SKM-1 treated with dmso at 0.1 percent for 144 hours (cell line): ENCODE measurements around the gene RAF1.
"Not testable (repeated sequence)": the region's sequence is repeated elsewhere in the genome, so short reads cannot be mapped to it uniquely, and the experiment has no call there.

Experiments used
- DNase-seq: peaks from one replicate; lab custom pipeline; 2025; ENCODE audit not compliant: unreplicated experiment; lab: John Stamatoyannopoulos, UW

Gene RAF1

DNA sequence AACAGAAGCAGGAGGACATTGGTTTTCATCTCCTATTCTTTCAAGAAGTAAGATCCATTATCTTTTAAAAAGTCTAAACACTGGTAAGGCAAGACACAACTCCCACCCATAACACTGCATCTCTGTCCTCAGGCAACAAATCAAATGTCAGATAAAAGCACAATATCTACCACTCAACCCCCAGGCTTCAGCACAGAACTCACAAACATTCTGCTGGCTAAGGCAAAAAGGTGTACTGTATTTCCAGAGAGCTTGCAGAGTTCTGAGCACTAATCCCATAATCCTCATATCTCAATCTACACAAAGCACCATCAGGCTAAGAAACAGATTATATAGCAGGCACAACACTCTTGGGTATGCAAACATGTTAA is 20.9 kb downstream of the RAF1 start:
- no peak for DNase-seq

DNA sequence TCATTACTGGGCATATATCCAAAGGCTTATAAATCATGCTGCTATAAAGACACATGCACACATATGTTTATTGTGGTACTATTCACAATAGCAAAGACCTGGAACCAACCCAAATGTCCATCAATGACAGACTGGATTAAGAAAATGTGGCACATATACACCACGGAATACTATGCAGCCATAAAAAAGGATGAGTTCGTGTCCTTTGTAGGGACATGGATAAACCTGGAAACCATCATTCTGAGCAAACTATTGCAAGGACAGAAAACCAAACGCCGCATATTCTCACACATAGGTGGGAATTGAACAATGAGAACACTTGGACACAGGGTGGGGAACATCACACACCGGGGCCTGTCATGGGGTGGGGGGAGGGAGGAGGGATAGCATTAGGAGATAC is 23.1 kb downstream of the RAF1 start:
- not testable (repeated sequence) for DNase-seq

DNA sequence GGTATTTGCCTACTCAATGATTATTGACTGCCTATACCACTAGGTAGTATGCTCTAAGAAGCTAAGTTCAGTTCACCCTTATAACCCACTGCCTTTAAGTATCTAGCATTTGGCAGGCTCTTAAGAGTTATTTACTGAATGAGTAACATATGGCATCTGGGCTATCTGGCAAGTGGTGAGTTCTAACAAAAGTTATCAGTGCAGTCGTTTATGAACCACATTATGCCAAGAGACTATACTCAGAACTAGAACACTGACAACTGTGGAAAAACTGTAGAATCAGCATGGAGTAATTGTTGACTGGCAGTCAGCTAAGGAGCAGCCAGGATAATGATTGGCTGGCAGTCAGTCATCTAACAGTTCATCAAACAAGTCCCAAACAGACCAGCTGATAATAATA is 25.8 kb downstream of the RAF1 start:
- DNase-seq, result no peak

DNA sequence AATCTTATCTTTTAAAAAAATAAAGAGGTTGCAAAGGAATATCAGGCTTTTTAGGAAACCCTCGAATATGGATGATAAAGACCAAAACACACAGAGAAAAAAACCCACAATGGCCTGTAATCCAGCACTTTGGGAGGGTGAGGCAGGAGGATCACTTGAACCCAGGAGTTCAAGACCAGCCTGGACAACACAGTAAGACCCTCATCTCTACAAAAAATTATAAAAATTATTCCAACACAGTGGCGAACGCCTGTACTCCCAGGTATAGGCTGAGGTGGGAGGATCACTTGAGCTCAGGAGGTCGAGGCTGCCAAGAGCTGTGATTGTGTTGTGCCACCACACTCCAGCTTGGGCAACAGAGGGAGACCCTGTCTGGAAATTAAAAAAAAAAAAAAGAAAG is 30.8 kb downstream of the RAF1 start:
- DNase-seq, result no peak

DNA sequence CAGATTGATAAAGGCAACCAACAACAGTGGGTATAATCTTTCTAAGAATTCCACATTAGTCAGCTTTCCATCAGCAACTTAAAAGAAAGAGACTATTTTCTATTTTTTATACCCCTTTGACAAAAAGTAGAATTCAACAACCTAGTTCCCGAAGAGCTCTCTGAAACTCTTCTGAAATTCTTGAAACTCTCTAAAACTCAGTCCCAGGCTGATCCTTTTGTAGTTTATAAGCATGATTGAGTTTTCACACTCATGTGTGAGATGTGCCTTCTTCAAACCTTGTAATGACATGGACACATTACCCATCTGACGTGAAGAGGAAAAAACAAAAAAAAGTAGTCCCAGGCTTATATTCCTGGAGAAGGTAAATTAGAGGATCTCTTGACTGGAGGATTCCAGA is 31.4 kb downstream of the RAF1 start:
- DNase-seq, result no peak

DNA sequence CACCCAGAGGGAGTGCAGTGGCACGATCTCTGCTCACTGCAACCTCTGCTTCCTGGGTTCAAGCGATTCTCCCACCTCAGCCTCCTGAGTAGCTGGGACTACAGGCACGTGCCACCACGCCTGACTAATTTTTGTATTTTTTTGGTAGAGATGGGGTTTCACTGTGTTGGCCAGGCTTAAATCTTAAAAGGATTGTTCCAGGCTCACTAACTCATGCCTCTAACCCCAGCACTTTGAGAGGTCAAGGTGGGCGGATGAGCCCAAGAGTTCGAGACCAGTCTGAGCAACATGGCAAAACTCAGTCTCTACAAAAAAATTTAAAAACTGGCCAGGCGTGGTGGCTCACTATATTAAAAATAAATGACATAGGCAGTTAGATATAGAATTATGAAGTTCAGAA is 33.1 kb downstream of the RAF1 start:
- DNase-seq, result not testable (repeated sequence)

DNA sequence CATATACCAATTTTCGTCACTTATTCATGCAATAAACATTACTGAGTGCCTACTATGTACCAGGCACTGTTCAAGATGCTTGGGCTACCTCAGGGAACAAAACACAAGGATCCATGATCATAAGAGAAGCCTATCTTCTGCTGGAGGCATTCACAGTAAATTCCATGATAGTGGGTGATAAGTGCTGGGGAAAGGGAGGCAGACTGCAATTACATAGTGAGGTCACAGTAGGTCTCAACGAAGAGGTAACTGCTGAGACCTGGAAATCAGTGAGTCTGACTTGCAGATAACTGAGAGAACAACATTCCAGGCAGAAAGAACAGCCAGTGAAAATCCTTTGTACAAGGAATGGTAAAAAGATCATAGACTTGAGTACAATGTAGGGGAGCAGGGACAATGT is 33.6 kb downstream of the RAF1 start:
- no peak for DNase-seq

DNA sequence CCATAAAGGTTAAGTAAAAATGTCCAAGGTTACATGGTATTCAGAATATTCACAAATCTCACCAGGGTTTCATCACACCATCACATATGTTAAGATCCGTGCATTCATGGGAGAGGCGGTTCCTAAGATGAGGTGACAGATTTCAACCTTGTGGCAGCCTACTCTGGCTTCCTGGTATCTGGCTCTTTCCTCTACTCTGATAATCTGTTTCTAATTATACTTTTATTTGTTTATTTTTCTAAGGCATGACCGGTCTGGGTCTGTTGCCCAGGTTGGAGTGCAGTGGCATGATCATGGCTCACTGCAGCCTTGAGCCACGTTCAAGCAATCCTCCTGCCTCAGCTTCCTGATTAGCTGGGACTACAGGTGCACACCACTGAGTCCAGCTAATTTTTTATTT is 34.4 kb downstream of the RAF1 start:
- DNase-seq, result no peak

DNA sequence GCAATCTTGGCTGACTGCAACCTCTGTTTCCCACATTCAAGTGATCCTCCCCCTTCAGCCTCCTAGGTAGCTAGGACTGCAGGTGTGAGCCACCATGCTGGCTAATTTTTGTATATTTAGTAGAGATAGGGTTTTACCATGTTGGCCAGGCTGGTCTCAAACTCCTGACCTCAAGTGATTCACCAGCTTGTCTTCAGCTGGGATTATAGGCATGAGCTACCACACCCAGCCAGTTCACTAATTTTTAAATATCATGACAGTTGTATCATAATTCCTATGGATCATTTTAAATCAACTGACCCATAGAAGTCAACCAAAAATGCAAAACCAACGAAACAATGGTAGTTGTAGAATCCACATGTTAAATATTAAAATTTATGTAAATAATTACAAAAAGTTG is 35.1 kb downstream of the RAF1 start:
- no peak for DNase-seq

DNA sequence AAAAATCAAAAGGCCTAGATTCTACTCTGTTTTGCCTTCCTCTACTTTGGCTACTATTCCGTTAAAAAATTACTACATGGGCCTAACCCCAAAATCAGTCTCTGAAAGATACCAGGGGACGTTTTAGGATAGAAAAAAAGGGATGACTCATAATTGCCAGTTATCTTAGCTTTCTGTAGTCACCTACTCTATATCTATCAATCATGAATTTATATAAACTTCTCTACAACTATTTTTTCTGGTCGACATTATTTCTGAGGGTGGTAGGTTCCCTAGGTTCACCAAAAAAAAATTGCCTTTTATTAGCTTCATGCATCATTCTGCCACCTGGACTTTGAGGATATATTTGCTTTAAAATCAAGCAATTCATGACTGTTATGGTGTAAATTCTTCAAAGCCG is 36.5 kb downstream of the RAF1 start:
- no peak for DNase-seq

DNA sequence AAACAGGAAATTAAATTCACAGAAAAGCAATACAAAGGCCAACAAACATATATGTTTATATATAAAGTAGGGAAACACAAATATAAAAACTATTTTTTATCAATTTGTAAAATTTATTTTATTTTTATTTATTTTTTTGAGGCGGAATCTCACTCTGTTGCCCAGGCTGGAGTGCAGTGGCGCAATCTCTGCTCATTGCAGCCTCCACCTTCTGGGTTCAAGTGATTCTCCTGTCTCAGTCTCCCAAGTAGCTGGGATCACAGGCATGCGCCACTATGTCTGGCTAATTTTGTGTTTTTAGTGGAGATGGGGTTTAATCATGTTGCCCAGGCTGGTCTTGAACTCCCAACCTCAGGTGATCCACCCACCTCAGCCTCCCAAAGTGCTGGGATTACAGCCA is 39.0 kb downstream of the RAF1 start:
- not testable (repeated sequence) for DNase-seq

DNA sequence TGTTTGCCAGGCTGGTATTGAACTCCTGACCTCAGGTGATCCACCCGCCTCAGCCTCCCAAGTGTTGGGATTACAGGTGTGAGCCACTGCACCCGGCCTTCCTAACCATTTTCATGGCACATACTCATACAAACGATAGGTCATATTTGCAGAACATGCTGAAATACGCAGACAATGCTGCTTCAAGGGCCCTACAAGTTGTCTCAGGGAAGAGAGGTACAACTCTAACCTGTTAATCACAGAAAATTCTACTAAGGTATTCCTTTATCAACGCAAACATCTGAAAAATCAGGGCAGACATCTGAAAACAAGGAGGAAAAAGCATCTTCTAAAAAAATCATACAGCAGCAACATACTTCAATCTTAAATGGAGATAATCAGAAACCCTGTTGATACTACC is 39.9 kb downstream of the RAF1 start:
- DNase-seq, result no peak

DNA sequence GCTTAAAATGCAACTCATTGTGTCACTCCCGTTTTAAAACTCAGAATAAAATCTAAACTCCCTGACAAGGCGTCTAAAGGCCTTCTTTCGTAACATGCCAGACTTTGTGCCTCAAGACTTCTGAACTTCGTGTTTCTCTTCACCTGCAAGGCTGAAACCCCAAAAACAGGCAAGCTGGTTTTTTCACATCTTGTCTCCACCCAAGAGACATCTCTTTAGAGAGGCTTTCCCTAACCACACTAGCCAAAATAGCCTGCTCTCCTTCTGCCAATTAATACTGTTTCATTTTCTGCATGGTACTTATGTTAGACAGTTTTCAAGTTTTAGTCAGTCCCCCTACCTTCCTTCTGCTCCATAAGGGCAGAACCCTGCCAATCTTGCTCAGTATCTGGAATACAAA is 41.6 kb downstream of the RAF1 start:
- no peak for DNase-seq

DNA sequence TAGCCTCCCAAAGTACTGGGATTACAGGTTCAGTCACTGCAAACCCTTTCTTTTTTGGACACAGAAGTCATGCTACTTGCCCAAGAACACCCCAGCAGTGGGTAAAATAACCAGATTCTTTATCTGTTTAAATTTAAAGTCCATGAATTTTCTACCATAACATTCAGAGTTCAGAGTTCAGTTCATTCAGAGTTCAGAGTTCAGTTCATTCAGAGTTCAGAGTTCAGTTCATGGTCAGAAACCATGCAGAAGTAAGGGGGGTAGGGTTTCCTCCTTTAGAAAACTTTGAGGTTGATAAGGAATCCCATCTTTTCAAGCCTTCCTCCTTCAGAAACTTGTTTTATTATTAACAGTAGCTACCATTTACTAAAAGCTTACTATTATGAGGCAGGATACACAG is 43.2 kb downstream of the RAF1 start:
- DNase-seq, result no peak

DNA sequence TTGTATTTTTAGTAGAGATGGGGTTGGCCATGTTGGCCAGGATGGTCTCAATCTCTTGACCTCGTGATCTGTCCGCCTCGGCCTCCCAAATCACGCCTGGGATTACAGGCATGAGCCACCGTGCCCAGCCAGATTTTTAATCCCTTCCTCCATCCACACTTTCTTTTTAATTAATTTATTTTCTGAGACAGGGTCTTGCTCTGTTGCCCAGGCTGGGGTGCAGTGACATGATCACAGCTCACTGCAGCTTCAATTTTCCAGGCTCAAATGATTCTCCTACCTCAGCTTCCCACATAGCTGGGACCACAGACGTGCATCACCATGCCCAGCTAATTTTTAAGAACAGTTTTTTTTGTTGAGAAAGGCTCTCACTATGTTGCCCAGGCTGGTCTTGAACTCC is 43.6 kb downstream of the RAF1 start:
- no peak for DNase-seq

DNA sequence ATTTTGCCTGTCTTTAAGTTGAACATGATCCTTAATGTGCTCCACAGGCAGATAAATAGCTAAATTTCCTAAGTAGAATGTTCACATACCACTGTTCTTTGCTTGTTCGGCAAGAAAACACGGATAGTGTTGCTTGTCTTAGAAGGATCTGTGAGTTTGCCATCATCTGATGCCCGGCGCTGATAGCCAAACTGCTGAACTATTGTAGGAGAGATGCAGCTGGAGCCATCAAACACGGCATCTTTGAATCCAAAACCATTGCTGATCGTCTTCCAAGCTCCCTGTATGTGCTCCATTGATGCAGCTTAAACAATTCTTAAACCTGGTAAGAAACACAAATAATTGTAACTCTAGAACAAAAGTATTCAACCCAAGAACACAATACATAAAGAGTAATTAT is 45.5 kb downstream of the RAF1 start:
- no peak for DNase-seq

DNA sequence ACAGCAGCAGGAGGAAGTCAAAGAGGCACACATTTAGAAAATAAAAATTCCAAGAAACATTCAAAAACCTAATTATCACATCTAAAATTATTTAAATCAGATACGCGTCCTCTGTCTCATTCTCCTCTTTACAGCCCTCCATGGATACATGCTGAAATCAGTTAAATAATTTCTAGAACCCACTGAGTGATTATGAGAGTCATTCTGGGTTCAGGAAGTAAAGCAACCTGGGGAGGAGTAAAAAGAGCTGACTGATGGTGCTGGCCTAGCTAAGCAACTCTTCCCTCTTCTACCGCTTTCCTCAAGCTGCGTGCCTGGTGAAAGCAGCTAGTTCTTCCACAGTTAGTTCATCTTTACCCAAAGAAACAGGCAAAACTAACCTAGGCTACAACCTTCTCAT is 48.7 kb downstream of the RAF1 start:
- no peak for DNase-seq

DNA sequence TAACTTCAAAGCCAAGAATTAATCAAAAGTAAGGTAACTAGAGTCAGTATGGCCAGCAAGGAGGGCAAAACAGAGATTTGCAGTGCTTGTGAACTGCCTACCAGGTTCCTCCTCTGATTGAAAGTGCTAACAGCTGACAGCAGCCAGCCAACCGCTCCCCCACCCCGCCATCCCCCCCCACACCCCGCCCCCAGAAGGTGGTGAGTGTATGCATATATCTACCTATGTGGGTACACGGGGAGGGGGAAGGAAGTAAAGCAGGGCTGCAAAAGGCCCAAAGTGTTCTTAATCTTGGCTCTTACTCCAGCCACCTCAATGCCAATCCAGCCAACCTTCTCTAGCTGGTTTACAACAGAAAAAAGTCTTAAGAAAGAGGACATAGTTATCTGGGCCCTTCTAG is 50.7 kb downstream of the RAF1 start:
- no peak for DNase-seq

DNA sequence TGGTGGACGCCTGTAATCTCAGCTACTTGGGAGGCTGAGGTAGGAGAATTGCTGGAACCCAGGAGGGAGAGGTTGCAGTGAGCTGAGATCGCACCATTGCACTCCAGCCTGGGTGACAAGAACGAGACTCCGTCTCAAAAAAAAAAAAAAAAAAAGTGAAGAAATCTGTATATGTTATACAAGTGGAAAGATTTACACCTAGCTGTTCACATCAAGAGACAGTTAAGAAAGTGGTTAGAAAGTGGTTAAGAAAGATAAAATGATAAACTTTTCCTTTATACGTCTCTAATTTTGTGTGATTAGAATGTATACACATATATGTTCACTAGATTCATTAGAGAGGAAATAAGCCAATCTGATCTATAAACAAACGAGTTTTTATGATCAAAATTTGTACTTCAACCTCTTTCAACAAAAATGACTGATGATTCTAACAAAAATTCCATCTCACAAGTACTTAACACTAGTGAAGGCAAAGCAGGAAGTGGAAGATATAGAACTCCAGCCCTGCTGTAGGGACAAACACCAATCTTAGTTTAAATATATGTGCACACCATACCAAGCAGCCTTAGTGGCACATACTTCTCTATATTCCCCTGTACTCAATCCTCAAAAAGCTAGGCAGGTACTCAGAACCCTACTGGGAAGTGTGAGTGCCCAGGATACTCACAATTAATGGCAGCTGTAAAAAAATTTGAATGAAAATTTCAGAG is 51.2 kb downstream of the RAF1 start:
- DNase-seq, result no peak

DNA sequence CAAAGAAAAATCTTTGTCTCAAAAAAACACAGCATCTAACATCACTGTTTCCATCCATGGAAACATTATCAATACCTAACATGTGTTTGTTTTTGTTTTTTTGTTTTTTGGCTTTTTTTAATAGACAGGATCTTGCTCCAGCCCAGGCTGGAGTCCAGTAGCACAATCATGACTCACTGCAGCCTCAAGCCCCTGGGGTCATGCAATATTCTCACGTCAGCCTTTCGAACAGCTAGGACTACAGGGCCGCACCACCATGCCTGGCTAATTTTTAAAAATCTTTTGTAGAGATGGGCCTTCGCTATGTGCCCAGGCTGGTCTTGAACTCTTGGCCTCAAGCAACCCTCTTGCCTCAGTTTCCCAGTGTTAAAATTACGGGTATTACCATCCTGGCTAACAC is 52.8 kb downstream of the RAF1 start:
- no peak for DNase-seq

DNA sequence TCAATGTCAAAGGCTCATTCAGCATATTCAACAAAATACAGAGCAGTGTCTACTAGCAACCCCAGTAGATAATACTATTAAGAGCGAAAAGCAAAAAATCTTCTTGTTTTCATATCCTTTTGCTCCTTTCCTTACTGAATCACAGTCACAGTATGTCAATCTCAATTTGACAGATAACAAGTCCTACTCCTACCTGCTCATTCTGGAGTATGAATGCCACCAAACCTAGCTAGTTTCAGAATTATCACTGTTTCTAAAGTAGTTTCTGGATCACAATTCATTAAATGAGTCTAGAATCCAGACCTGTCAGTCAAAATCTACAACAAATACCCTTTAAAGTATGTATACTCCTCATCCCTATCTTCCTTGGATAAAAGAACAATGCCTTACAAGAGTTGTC is 55.5 kb downstream of the RAF1 start:
- no peak for DNase-seq

DNA sequence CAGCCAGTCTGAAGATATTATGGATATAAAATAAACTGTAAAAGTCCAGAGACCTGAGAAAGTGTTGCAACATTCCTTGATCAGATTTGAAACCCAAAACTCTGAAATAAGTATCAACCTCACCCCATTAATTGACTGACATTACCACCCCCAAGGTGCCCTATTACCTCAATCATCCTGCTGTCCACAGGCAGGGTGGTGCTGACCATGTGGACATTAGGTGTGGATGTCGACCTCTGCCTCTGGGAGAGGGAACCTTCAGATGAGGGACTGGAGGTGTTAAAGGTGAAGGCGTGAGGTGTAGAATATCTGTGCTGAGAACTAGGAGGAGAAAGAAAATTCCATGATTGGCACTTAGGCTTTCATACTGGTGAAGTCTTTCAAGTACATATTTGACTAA is 59.9 kb downstream of the RAF1 start:
- no peak for DNase-seq

DNA sequence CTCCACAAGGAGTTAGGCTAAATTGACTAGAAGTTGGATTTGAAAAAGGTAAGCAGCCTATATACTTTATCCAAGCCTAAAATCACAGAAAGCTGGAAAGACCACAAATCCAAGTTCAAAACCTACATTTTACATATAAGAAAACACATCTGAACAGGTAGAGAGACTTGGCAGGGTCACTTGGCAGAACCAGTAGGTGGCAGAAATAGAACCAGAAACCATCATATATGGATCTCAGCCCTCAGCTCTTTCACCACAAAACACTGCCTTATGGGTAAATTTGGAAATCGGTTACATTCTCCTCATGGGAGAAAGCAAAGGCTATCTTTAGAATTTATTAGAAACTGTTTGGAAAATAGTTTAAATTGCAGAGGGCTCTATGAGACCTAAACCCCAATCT is 62.8 kb downstream of the RAF1 start:
- DNase-seq, result no peak

DNA sequence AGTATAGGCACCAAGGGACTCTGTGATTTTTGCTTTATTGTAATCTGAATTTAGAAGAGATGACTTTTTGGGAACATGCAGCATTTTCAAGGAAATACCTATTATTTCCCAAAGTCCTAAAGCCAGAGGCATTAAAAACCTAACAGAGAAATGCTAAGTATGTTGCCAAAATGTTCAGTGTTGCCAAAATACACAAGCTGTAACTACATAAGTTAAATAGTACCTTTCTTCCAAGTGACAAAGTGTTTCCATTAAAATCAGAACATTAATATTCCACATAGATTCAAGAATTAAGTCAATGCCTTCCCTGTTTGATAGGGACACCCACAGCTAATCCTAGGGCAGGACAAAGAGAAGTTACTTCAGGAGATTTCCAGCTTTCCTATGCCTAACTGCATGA is 65.0 kb downstream of the RAF1 start:
- DNase-seq, result no peak
